Lower leg skin (tissue), 4 donors: ENCODE data around the gene MYO15B. TPM values are rescaled to one million over a fixed set of nuclear protein-coding genes. Genes with fewer than 3 reads are reported as not detected.

Experiments
- DNase-seq, 2 donors: peaks; one replicate each; pipeline ENCODE4 v3.0.0-alpha.2; 2019; ENCODE audit warnings: low spot score in 2 of 2
- H3K4me3 ChIP-seq: fragments of 200-600 bp; sonication (generic); 2 replicates; pipeline ENCODE4 v1.5.1; 2017; ENCODE audit warnings: mild to moderate bottlenecking, low read depth; ENCODE audit not compliant: poor library complexity, severe bottlenecking
- CTCF ChIP-seq, 3 donors: fragments of 450-650 bp; IDR thresholded peaks; one replicate each; pipeline ENCODE4 v1.5.1; 2016; ENCODE audit warnings: antibody characterized with exemption in 3 of 3, mild to moderate bottlenecking in 3 of 3, moderate library complexity in 2 of 3
- POLR2A ChIP-seq, 2 donors: fragments of 450-650 bp; IDR thresholded peaks; one replicate each; pipeline ENCODE4 v1.6.1; 2016 to 2017; ENCODE audit warnings: antibody characterized with exemption in 2 of 2, mild to moderate bottlenecking in 1 of 2, moderate library complexity in 1 of 2
- WGBS, 2 donors: methylation state at CpG; one replicate each; pipeline ENCODE4 v1.1.5; 2018; 5-methylcytosine and 5-hydroxymethylcytosine counted together
- intact Hi-C: fragments of 100-400 bp; cut with DNase I; formaldehyde crosslinking; loops from one replicate; pipeline ENCODE4 v1.15.0; 2023; ENCODE audit warnings: low total_unique reads
- total RNA-seq, 4 donors: library from RNA; depleted of rRNA; stranded (reverse); fragments of >200 nt; gene quantifications; one replicate each; pipeline ENCODE4 v1.1.0, GENCODE V29; 2016

Gene MYO15B
- total RNA-seq, 4 donors from 2014 or later: 32.1 to 103 (median 38.9) TPM

DNA sequence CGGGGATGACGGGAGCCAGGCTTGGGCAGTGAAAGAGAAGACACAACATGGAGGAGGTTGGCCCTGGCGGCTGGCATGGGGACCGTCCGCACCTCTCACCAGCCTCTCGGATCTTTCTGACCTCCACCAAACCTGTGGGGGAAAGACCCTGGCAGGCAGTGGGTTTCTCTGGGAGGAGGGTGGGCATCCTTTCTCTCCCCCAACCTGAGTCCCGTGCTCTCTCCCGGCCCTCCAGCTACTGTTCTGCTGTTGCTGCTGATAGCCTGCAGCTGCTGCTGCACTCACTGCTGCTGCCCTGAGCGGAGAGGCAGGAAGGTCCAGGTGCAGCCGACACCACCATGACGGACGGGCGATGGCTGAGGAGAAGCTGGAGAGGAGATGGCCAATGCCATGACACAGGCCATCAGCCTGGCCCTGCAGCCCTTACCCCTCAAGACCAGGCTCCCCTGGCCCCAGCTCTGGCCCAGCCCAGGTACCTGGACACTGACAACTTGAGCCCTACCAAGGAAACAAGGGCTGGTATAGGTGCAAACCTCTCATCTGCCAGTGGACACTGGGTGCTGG is 53.0 kb downstream of the MYO15B start:
- H3K4me3 ChIP-seq: no peak overlapping the region
- no peak for TF ChIP-seq POLR2A (IDR thresholded peaks at IDR 0.05)
- no peak for TF ChIP-seq CTCF (IDR thresholded peaks at IDR 0.05)
- intact Hi-C loops: no loop called here
- WGBS, 2 donors: 87 to 92% methylated on average over 13 of the region's 13 CpGs
- no peak for DNase-seq

DNA sequence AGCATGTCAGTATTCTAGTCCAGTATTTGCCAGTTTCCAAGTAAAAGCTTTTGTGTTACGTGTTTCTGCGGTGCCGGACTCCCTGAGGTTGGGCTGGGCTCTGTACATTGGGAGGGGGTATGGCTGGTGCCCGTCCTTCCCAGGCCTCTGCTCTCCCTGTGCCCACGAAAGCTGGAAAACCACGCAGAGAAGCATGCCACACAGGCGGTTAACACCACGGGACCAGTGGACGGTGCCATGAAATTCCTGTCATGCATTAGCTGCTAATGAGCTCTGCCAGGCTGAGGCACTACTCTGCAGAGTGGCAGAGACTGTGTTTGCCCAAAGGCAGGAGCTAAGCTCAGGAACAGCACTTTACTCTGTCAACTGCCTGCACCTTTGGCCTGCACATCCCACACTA is 53.7 kb downstream of the MYO15B start:
- DNase-seq: no peak

DNA sequence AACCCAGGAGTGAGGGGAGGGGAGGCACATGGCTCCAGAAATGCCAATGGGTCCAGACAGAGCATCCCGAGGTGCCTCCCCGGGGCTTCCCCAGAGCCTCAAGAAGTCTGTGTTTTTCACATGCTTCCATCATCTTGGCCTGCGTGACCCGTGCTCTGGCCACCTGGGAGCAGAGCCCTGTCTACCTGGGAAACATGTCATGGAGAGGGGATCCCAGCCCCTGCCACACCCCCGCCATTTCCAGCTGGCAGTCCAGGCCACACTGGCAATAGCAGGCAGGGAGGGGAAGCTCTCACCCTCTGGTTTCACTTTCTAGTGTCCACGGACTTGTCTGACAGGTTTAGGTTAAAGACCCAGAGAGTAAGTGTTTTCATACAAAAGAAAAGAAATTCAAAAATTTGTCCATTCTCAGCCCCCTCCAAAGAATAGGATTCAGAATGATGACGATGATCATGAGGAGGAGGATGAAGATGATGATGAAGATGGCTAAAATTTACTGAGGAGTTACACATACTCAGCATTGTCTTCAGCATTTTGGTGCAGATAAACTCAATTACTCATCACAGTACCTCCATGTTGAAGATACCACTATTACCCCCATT is 54.7 kb downstream of the MYO15B start:
- H3K4me3 ChIP-seq: no peak overlapping the region
- no peak for DNase-seq
- intact Hi-C loops: no loop called here
- TF ChIP-seq POLR2A (IDR thresholded peaks at IDR 0.05): no peak
- TF ChIP-seq CTCF (IDR thresholded peaks at IDR 0.05): no peak
- WGBS, 2 donors: 66 to 72% methylated on average over 7 of the region's 7 CpGs

More for the DNA sequence above, 53.7 kb downstream of the MYO15B start:
- TF ChIP-seq POLR2A (IDR thresholded peaks at IDR 0.05): no peak
- no peak for TF ChIP-seq CTCF (IDR thresholded peaks at IDR 0.05)
- 73 to 85% methylated on average over 9 of the region's 9 CpGs for WGBS, 2 donors
- no peak overlapping the region for H3K4me3 ChIP-seq
- intact Hi-C loops: no loop called here

DNA sequence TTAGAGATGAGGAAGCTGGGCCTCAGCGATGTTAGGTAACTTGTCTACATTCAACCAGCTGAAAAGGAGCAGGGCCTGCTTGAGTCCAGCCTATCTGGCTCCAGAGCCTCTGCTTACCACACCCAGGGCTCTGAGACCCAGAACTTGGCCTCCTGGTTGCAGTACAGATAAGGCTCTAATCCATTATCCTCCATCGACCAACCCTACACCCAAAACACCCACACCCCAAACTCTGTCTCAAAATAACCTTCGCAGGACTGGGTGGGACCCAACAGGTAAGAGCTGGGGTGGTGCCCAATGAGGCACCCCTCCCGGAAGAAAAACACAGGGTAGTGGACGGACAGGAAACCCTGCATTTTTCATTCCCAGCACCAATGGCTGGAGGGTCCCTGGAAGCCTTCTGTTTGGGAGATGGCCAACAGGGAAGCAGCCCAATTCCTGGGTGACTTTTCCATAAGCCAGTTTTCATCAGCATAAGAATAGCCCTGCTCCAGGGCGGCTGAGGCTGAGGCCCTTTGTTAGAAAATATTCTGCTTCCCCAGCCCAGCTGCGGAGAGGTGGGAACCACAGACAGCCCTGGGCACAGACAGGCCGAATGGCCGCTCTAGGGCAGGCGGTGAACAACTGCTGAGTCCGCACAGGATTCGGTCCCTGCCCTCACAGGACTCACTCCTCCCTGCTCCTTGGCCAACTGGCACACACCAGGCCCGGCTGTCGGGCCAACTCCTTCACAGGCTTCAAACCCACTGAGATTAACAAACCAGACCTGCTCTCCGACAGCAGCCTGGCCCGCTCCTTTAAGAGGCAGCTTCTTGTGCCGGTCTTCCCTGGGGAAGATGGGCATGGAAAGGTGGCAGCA is 55.4 kb downstream of the MYO15B start:
- no peak for TF ChIP-seq POLR2A (IDR thresholded peaks at IDR 0.05)
- no peak for DNase-seq
- 52 to 56% methylated on average over 14 to 17 of the region's 17 CpGs for WGBS, 2 donors
- intact Hi-C loops: no loop called here
- no peak overlapping the region for H3K4me3 ChIP-seq

GRCh38 chr17:75643643-75644017 is 56.0 kb downstream of the MYO15B start:
- H3K4me3 ChIP-seq: no peak overlapping the region
- intact Hi-C loops: no loop called here
- TF ChIP-seq CTCF (IDR thresholded peaks at IDR 0.05) (no peak), POLR2A (IDR thresholded peaks at IDR 0.05) (no peak)
- WGBS, 2 donors: 79 to 85% methylated on average over 7 of the region's 7 CpGs
- DNase-seq: no peak

GRCh38 chr17:75645501-75645888 is 57.9 kb downstream of the MYO15B start:
- peak in 1 of 2 donors; percentile 43 for DNase-seq
- TF ChIP-seq POLR2A (IDR thresholded peaks at IDR 0.05) (no peak), CTCF (IDR thresholded peaks at IDR 0.05) (no peak)
- no peak overlapping the region for H3K4me3 ChIP-seq
- WGBS, 2 donors: 46 to 49% methylated on average over 7 of the region's 7 CpGs
- intact Hi-C loops: no loop called here
